Fibroblast of pulmonary artery (primary cell): ENCODE measurements around the gene CCDC112.

Experiments
- DNase-seq: peaks from one replicate; pipeline ENCODE4 v3.0.0-alpha.2; 2010; ENCODE audit warnings: low read depth
- H3K4me3 ChIP-seq: replicated peaks from 2 replicates; pipeline ENCODE4 v1.5.1; 2011; ENCODE audit warnings: low read depth, mild to moderate bottlenecking, control low read depth, low read length, moderate library complexity
- TF ChIP-seq, protein P1 (sequence below): IDR thresholded peaks from 2 replicates; pipeline ENCODE4 v1.5.1; 2011; ENCODE audit warnings: mild to moderate bottlenecking, control low read depth, low read length, inconsistent platforms; ENCODE audit errors: missing control alignments

Gene CCDC112

DNA sequence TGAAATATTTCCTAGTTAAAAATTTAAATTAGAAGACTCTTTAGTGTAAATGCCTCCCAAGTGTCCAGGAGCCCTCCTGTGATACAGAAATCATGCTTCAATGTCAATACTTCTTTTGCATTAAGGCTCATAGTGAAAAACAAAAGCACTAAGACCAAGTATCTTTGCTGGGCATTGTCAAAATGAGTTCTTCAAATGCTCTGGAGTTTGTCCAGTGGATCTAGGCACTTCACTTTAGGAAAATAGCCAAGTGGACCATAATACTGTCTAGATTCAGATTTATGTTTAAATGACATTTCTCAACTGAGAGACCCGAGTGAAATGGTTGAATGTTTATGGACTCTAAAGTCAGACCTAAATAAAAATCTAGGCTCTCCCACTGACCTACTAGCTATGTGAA lies 21.3 kb upstream of the CCDC112 start:
- TF ChIP-seq, protein P1, sequence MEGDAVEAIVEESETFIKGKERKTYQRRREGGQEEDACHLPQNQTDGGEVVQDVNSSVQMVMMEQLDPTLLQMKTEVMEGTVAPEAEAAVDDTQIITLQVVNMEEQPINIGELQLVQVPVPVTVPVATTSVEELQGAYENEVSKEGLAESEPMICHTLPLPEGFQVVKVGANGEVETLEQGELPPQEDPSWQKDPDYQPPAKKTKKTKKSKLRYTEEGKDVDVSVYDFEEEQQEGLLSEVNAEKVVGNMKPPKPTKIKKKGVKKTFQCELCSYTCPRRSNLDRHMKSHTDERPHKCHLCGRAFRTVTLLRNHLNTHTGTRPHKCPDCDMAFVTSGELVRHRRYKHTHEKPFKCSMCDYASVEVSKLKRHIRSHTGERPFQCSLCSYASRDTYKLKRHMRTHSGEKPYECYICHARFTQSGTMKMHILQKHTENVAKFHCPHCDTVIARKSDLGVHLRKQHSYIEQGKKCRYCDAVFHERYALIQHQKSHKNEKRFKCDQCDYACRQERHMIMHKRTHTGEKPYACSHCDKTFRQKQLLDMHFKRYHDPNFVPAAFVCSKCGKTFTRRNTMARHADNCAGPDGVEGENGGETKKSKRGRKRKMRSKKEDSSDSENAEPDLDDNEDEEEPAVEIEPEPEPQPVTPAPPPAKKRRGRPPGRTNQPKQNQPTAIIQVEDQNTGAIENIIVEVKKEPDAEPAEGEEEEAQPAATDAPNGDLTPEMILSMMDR: no peak
- no peak overlapping the region for H3K4me3 ChIP-seq
- DNase-seq: no peak

DNA sequence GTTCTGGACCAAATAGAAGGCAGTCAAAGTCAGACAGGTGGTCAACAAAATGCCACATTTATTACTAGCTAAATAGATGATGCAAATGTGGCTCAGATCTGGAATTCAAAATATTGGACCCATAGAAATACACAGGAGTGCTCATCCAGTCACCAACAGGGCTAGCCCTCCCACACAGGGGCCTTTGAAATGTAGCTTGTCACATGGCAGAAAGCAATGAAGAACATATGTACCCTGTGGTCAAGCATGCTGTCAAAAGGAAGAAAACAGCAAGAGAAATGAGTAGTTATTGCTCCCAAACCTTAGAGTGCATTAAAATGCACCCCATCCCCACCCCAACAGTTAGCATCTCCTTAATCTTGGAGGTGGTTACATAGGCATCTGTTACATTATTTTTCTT lies 20.9 kb upstream of the CCDC112 start:
- no peak for DNase-seq
- TF ChIP-seq, protein P1: no peak
- no peak overlapping the region for H3K4me3 ChIP-seq

DNA sequence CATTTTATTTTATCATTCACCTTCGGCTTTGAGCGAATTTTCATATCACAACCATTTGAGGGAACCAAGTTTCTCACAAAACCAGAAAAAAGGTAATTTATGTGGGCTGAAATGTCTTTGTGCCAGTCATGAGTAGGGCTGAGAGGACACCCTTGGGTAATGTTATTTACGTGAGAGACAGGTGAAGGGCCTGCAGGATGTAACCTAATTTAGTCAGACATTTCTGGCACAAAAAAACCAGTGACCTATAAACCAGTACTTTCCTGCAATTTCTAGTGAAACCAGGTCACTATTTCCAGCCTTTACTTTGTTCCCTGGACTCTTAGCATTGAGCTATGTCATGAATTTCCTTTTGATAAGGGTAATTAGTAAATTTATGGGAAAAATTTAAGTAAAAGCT lies 17.2 kb upstream of the CCDC112 start:
- TF ChIP-seq, protein P1: no peak
- DNase-seq: no peak
- H3K4me3 ChIP-seq: no peak overlapping the region

DNA sequence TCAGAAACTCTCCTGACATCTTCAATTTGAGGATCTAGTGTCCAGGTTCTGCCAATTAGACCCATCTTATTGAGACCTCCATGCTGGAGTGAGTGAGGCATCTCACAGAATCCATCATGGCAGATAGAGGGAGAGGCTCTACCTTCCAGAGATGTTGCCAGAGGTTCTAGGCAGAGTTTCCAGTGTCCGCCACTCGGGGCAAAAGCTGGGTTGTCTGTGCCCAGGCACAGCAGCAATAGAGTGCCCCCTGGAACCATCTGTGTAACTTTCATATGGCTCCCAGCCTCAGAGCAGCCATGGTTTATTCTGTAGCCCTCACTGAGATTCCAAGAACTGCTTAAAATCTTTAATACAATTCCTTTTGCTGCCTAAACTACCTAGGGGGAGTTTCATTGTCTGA lies 16.6 kb upstream of the CCDC112 start:
- no peak overlapping the region for H3K4me3 ChIP-seq
- no peak for DNase-seq
- TF ChIP-seq, protein P1: no peak

DNA sequence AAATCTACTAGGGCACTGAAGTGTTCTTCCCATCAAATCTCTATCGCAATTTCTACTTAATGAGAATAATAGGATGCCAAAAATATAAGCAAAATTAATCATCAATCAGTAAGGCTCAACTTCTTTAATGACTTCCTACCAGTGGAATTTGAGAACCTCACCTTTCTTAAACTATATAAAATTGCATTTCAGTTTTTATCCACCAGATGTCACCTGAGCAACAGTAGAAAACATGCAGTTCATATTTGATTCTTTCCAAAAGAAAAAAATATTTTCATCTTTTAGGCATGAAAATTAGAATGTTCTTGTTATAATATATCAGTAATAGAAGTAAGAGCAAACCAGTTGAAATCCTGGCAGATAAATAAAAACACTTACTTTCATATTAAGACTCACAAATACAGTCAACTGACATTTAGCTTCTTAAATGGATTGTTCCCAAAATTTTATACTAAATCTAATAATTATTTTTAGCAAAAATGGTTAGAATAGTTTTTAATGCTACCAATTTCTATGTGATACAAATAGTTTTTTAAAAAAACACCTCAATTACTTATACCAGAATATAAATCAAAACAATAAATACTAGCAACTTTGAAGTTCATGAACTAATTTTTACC lies 13.4 kb upstream of the CCDC112 start:
- TF ChIP-seq, protein P1: peak; percentile 58
- DNase-seq: peak; percentile 73
- no peak overlapping the region for H3K4me3 ChIP-seq

DNA sequence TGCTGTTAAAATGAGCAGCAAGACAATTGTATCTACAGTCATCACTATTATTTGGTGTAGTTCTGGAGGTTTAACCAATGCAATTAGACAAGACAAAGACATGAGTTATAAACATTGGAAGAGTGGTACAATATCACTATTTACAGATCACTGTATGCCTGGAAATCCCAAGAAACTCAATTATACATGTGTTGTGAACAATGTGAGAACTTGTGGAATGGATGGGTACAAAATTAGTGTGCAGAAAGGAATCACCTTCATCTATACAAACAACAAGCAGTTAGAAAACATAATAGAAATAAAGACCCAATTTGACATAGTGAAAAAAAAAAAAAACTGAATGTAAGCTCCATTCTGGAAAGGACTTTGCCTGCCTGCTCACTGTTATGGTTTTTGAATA lies 12.4 kb upstream of the CCDC112 start:
- TF ChIP-seq, protein P1: no peak
- no peak overlapping the region for H3K4me3 ChIP-seq
- no peak for DNase-seq

DNA sequence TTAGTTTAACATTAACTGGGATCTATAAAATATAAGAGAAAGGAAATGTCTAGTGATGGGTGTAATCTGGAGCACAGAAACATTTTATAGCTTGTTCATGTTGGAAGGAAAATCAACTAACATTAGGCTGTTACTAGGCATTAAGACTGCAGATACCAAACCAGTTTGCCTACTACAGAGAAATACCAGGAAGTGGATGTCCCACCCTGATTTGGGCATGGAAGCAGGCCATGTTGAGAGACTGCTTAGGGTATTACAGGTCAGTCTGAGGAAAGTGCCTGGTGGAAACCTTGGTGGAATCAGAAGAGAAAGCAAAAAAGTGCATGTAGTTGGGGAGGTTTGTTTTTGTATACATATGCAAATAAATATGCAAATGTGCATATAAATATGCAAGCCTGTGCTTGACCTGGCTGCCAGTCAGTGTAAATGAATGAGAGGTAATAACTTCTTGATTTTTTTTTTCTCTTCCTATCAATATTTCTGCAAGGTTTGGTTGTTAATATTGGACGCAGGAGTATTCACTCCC lies 9.6 kb upstream of the CCDC112 start:
- no peak overlapping the region for H3K4me3 ChIP-seq
- DNase-seq: no peak
- TF ChIP-seq, protein P1: no peak
